Stimulated activated naive CD8-positive, alpha-beta T cell treated with anti-CD3 and anti-CD28 coated beads, Interleukin-15, Interleukin-2, amounts not matched to agents 100 ng/mL and 50 ng/mL, for 24 hours (primary cell): ENCODE measurements around the gene MBTD1.
A peak's percentile ranks its signal among the peaks of the same experiment; 100 is the strongest.

Source experiments
- H3K27ac Mint-ChIP-seq: one replicate; pipeline ENCODE4 v1.8.0; 2021; ENCODE audit warnings: mild to moderate bottlenecking, mixed read lengths
- H3K27me3 Mint-ChIP-seq: one replicate; pipeline ENCODE4 v1.8.0; 2021; ENCODE audit warnings: mixed read lengths
- H3K36me3 Mint-ChIP-seq: one replicate; pipeline ENCODE4 v1.8.0; 2021; ENCODE audit warnings: low read depth, mixed read lengths
- H3K4me1 Mint-ChIP-seq: one replicate; pipeline ENCODE4 v1.8.0; 2021; ENCODE audit warnings: low read depth, mixed read lengths
- H3K4me3 Mint-ChIP-seq: one replicate; pipeline ENCODE4 v1.8.0; 2021; ENCODE audit warnings: mild to moderate bottlenecking, mixed read lengths
- H3K9me3 Mint-ChIP-seq: one replicate; pipeline ENCODE4 v1.8.0; 2021; ENCODE audit warnings: mixed read lengths

Gene MBTD1

GRCh38 chr17:51261024-51261963 is 1.4 kb upstream of the MBTD1 start:
- H3K27ac Mint-ChIP-seq: peak overlapping the region; percentile 66
- H3K27me3 Mint-ChIP-seq: no peaks in the 10 kb centered on the region
- H3K4me1 Mint-ChIP-seq: peaks cover 75% of the 10 kb centered on the region
- peak overlapping the region; percentile 89 for H3K4me3 Mint-ChIP-seq
- H3K36me3 Mint-ChIP-seq: peaks cover 63% of the 10 kb centered on the region
- H3K9me3 Mint-ChIP-seq: no peaks in the 10 kb centered on the region

DNA sequence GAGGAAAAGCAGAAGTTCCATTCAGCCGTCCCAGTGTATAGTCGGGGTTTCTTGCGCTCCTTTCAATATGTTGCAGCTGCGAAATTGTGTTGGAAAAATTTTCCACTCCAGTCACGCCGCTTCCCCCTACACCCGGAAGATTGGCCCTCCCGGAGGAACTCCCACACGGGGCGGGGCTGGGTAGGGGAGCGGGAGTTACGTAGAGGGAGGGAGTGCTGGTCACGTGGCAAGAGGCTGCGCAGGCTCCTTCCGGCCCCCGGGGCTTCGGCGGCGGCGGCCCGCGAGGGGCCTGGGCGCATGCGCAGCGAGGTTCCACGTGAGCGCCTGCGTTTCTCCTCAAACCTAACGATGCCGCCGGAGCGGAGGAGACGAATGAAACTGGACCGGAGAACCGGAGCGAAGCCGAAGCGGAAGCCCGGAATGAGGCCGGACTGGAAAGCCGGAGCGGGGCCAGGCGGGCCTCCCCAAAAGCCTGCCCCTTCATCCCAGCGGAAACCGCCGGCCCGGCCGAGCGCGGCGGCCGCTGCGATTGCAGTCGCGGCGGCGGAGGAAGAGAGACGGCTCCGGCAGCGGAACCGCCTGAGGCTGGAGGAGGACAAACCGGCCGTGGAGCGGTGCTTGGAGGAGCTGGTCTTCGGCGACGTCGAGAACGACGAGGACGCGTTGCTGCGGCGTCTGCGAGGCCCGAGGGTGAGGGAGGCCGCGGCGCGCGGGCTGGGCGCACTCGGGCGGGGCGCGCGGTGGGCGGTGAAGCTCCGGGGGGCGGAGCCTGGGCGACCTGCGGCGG is 581 bp upstream of the MBTD1 start, which contains the start of gene UTP18:
Gene UTP18, plus strand, starts transcription at position 310 of the 787 bp plus-strand sequence. Its CDS starts 39 bp downstream, at position 349.
- no peaks in the 10 kb centered on the region for H3K9me3 Mint-ChIP-seq
- H3K4me3 Mint-ChIP-seq: peak within 1 kb of the TSS; percentile 89
- peaks cover 73% of the 10 kb centered on the region for H3K4me1 Mint-ChIP-seq
- H3K36me3 Mint-ChIP-seq: peaks cover 61% of the 10 kb centered on the region
- H3K27me3 Mint-ChIP-seq: no peaks in the 10 kb centered on the region
- H3K27ac Mint-ChIP-seq: peak within 1 kb of the TSS; percentile 99

- Mint-ChIP-seq H3K27me3 (no peaks in the 10 kb centered on the region), H3K4me1 (peaks cover 72% of the 10 kb centered on the region), H3K36me3 (peaks cover 66% of the 10 kb centered on the region), H3K4me3 (peak overlapping the region; percentile 89), H3K9me3 (no peaks in the 10 kb centered on the region), H3K27ac (peak overlapping the region; percentile 71)
These were observed 889 bp downstream of the MBTD1 start for GRCh38 chr17:51258756-51259563.

GRCh38 chr17:51257150-51258081 is 2.4 kb downstream of the MBTD1 start:
- H3K36me3 Mint-ChIP-seq: peaks cover 62% of the 10 kb centered on the region

GRCh38 chr17:51256101-51256500 is 3.7 kb downstream of the MBTD1 start:
- no peak overlapping the region for H3K27ac Mint-ChIP-seq

More at GRCh38 chr17:51257150-51258081, 2.4 kb downstream of the MBTD1 start:
- Mint-ChIP-seq H3K27me3 (no peaks in the 10 kb centered on the region), H3K4me1 (peaks cover 66% of the 10 kb centered on the region), H3K9me3 (no peaks in the 10 kb centered on the region), H3K27ac (no peak overlapping the region), H3K4me3 (peak overlapping the region; percentile 89)

GRCh38 chr17:51255673-51256072 is 4.2 kb downstream of the MBTD1 start:
- Mint-ChIP-seq H3K9me3 (no peaks in the 10 kb centered on the region), H3K36me3 (peaks cover 65% of the 10 kb centered on the region), H3K4me1 (peaks cover 53% of the 10 kb centered on the region), H3K27me3 (no peaks in the 10 kb centered on the region), H3K4me3 (no peak overlapping the region), H3K27ac (no peak overlapping the region)

More at GRCh38 chr17:51256101-51256500, 3.7 kb downstream of the MBTD1 start:
- peaks cover 61% of the 10 kb centered on the region for H3K36me3 Mint-ChIP-seq
- H3K4me3 Mint-ChIP-seq: no peak overlapping the region
- H3K27me3 Mint-ChIP-seq: no peaks in the 10 kb centered on the region
- H3K9me3 Mint-ChIP-seq: no peaks in the 10 kb centered on the region
- peaks cover 53% of the 10 kb centered on the region for H3K4me1 Mint-ChIP-seq

GRCh38 chr17:51251010-51251409 is 8.8 kb downstream of the MBTD1 start:
- Mint-ChIP-seq H3K27me3 (no peaks in the 10 kb centered on the region), H3K4me3 (no peak overlapping the region), H3K4me1 (peaks cover 22% of the 10 kb centered on the region), H3K9me3 (no peaks in the 10 kb centered on the region), H3K36me3 (peaks cover 50% of the 10 kb centered on the region), H3K27ac (no peak overlapping the region)

DNA sequence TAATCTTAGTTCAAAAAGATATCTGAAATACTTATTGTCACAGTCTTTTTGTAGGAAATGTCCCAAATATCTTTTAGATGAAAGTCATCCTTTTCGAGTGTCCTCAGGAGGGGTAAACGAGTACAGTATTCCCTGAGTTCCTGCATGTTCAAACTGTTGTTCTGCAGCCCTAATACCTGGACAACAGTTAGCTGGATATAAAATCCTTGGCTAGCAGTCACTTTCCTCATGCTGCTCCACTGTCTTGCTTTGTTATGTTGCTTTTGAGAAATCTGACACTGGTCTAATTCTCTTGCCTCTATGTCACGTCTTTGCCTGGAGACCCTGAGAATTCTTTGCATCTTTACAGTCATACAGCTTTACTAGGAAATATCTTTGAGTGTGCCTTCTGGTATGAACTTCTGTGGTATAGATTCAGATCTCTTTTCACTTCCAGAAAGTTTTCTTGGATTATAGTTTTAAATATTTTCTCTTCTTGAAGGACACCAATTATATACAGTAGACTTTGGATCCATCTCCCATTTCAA is 9.5 kb downstream of the MBTD1 start:
- peaks cover 19% of the 10 kb centered on the region for H3K4me1 Mint-ChIP-seq
- H3K9me3 Mint-ChIP-seq: no peaks in the 10 kb centered on the region
- H3K4me3 Mint-ChIP-seq: no peak overlapping the region
- H3K27ac Mint-ChIP-seq: no peak overlapping the region
- H3K36me3 Mint-ChIP-seq: peaks cover 47% of the 10 kb centered on the region
- no peaks in the 10 kb centered on the region for H3K27me3 Mint-ChIP-seq

GRCh38 chr17:51245535-51245934 is 14.3 kb downstream of the MBTD1 start:
- H3K36me3 Mint-ChIP-seq: peaks cover 28% of the 10 kb centered on the region
- no peak overlapping the region for H3K27ac Mint-ChIP-seq
- H3K4me3 Mint-ChIP-seq: no peak overlapping the region
- H3K27me3 Mint-ChIP-seq: no peaks in the 10 kb centered on the region
- H3K4me1 Mint-ChIP-seq: peaks cover 21% of the 10 kb centered on the region
- H3K9me3 Mint-ChIP-seq: no peaks in the 10 kb centered on the region

DNA sequence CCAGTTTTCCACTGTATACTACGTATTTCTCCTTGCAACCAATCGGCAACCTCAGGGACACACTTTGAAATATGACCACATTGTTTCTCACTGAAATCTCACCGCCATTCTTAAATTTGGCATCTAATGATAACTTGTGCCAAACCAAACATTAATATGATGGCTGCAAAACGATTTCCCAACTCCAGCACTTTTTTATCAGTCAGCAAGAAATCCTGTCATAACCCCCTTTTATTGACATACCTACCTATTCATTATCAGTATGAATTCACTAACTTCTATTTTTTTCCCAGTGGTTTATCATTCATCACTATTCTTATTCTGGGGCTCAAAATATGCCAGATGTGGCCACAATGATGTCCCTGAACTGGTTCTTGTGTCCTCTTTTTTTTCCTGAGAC is 15.8 kb downstream of the MBTD1 start:
- peaks cover 32% of the 10 kb centered on the region for H3K36me3 Mint-ChIP-seq
- no peaks in the 10 kb centered on the region for H3K27me3 Mint-ChIP-seq
- peaks cover 32% of the 10 kb centered on the region for H3K4me1 Mint-ChIP-seq
- no peak overlapping the region for H3K27ac Mint-ChIP-seq
- H3K9me3 Mint-ChIP-seq: no peaks in the 10 kb centered on the region
- no peak overlapping the region for H3K4me3 Mint-ChIP-seq

GRCh38 chr17:51240275-51240674 is 19.6 kb downstream of the MBTD1 start:
- Mint-ChIP-seq H3K27me3 (no peaks in the 10 kb centered on the region), H3K4me3 (no peak overlapping the region), H3K4me1 (peaks cover 50% of the 10 kb centered on the region), H3K9me3 (no peaks in the 10 kb centered on the region), H3K36me3 (peaks cover 30% of the 10 kb centered on the region), H3K27ac (no peak overlapping the region)

GRCh38 chr17:51238255-51238887 is 21.5 kb downstream of the MBTD1 start:
- Mint-ChIP-seq H3K4me1 (peaks cover 46% of the 10 kb centered on the region), H3K9me3 (no peaks in the 10 kb centered on the region), H3K27ac (peak overlapping the region; percentile 18), H3K36me3 (peaks cover 32% of the 10 kb centered on the region), H3K27me3 (no peaks in the 10 kb centered on the region), H3K4me3 (peak overlapping the region; percentile 38)

DNA sequence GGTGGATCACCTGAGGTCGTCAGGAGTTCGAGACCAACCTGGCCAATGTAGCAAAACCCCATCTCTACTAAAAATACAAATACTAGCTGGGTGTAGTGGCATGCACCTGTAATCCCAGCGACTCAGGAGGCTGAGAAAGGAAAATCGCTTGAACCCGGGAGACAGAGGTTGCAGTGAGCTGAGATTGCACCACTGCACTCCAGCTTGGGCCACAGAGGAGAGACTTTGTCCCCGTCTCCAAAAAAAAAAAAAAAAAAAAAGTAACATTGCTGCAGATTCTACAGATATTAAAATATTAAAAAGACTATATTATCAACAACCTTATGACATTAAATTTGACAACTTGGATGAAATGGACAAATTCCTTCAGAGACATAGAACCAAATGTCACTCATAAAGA is 25.7 kb downstream of the MBTD1 start:
- Mint-ChIP-seq H3K27ac (no peak overlapping the region), H3K27me3 (no peaks in the 10 kb centered on the region), H3K36me3 (peaks cover 26% of the 10 kb centered on the region), H3K9me3 (no peaks in the 10 kb centered on the region), H3K4me1 (peaks cover 43% of the 10 kb centered on the region), H3K4me3 (no peak overlapping the region)
